Measurements from ENCODE around the gene ADAMTS14.
"Not testable (repeated sequence)": the region's sequence is repeated elsewhere in the genome, so short reads cannot be mapped to it uniquely, and the experiment has no call there.

ADAMTS14 gene

GRCh38 chr10:70658582-70659136 lies 13.6 kb upstream of the ADAMTS14 start:
- DNase-seq, result no peak

- no peak for DNase-seq
Measured at GRCh38 chr10:70659306-70659705, 13.0 kb upstream of the ADAMTS14 start.

GRCh38 chr10:70660722-70661121 lies 11.6 kb upstream of the ADAMTS14 start:
- no peak for DNase-seq

- no peak for DNase-seq
Measured at GRCh38 chr10:70661623-70662361, 10.5 kb upstream of the ADAMTS14 start.

GRCh38 chr10:70662362-70663220 lies 9.7 kb upstream of the ADAMTS14 start:
- no peak for DNase-seq

GRCh38 chr10:70663458-70664409 lies 8.6 kb upstream of the ADAMTS14 start:
- not testable (repeated sequence) for DNase-seq

GRCh38 chr10:70664702-70665195 lies 7.6 kb upstream of the ADAMTS14 start:
- no peak for DNase-seq

- DNase-seq, result no peak
Measured at GRCh38 chr10:70666960-70667798, 5.1 kb upstream of the ADAMTS14 start.

- DNase-seq, result not testable (repeated sequence)
Measured at GRCh38 chr10:70667818-70668217, 4.5 kb upstream of the ADAMTS14 start.

- DNase-seq, result no peak
Measured at GRCh38 chr10:70668454-70668970, 3.8 kb upstream of the ADAMTS14 start.

GRCh38 chr10:70669015-70669414 lies 3.3 kb upstream of the ADAMTS14 start:
- DNase-seq, result no peak

GRCh38 chr10:70669732-70670317 lies 2.5 kb upstream of the ADAMTS14 start:
- no peak for DNase-seq

GRCh38 chr10:70671619-70672164 lies 614 bp upstream of the ADAMTS14 start:
- DNase-seq, result no peak

GRCh38 chr10:70673043-70673928 lies 980 bp downstream of the ADAMTS14 start:
- no peak for DNase-seq

- DNase-seq, result no peak
Measured at GRCh38 chr10:70673929-70674559, 1.7 kb downstream of the ADAMTS14 start.

- DNase-seq, result no peak
Measured at GRCh38 chr10:70674560-70675495, 2.5 kb downstream of the ADAMTS14 start.

- DNase-seq, result no peak
Measured at GRCh38 chr10:70675496-70676161, 3.3 kb downstream of the ADAMTS14 start.

Measured in CD4-positive, alpha-beta T cell treated with Interleukin-12 subunit alpha and Interleukin-12 subunit beta, for 1 hour (primary cell).